Panc1 (cell line): ENCODE results near the gene SNX24. TPM values are rescaled to one million over a fixed set of nuclear protein-coding genes. Genes with fewer than 3 reads are reported as not detected.

Experiments
- ATAC-seq: fragments of 200-7000 bp; cut with Tn5 transposase; 2 replicates; pipeline ENCODE4 v1.9.1; 2020; ENCODE audit warnings: mild to moderate bottlenecking, moderate library complexity
- BruUV-seq: library from RNA; stranded (reverse); fragments of 400-500 nt; replicated peaks from 2 replicates; lab custom pipeline; 2021; lab: Mats Ljungman, UMichigan
- CTCF ChIA-PET: fragments of 300-600 bp; sonication (Branson Sonifier 250); formaldehyde crosslinking; loops from one replicate; lab custom pipeline; 2022; ENCODE audit warnings: antibody characterized with exemption; lab: Charles Lee
- POLR2A ChIA-PET: fragments of 300-600 bp; sonication (Branson Sonifier 250); formaldehyde crosslinking; loops from one replicate; lab custom pipeline; 2022; ENCODE audit warnings: antibody characterized with exemption; lab: Charles Lee
- DNase-seq: peaks from one replicate; pipeline ENCODE4 v3.0.0-alpha.2; 2010; ENCODE audit warnings: low read depth, low spot score
- H3K27ac ChIP-seq: 2 replicates; pipeline ENCODE4 v1.5.1; 2011; ENCODE audit warnings: mild to moderate bottlenecking, low read length, inconsistent platforms
- H3K27me3 ChIP-seq: fragments of 200-500 bp; sonication (Bioruptor generic); 2 replicates; pipeline ENCODE4 v1.6.0; 2014; ENCODE audit warnings: low read length, inconsistent platforms; ENCODE audit not compliant: control insufficient read depth, insufficient read depth
- H3K36me3 ChIP-seq: fragments of 200-500 bp; sonication (Bioruptor generic); 2 replicates; pipeline ENCODE4 v1.5.1; 2014; ENCODE audit warnings: inconsistent platforms, mild to moderate bottlenecking, low read length, moderate library complexity; ENCODE audit not compliant: control insufficient read depth, insufficient read depth
- H3K4me1 ChIP-seq: 2 replicates; pipeline ENCODE4 v1.5.1; 2011; ENCODE audit warnings: inconsistent platforms, mild to moderate bottlenecking, low read length, moderate library complexity; ENCODE audit not compliant: control insufficient read depth, insufficient read depth
- H3K4me3 ChIP-seq, 2 experiments: 2 replicates each; pipeline ENCODE4 v1.5.1; 2011 to 2012; ENCODE audit warnings: low read depth in 2 of 2, low read length in 2 of 2, mild to moderate bottlenecking in 2 of 2, inconsistent platforms in 1 of 2, moderate library complexity in 1 of 2
- H3K9me3 ChIP-seq: fragments of 200-500 bp; sonication (Bioruptor generic); 2 replicates; pipeline ENCODE4 v1.5.1; 2014; ENCODE audit warnings: low read depth, mild to moderate bottlenecking, inconsistent platforms, low read length, moderate library complexity; ENCODE audit not compliant: control insufficient read depth, insufficient read depth
- CTCF ChIP-seq: fragments of 450-650 bp; IDR thresholded peaks from 2 replicates; pipeline ENCODE4 v1.5.1; 2017; ENCODE audit warnings: mild to moderate bottlenecking
- POLR2AphosphoS5 ChIP-seq: IDR thresholded peaks from 2 replicates; pipeline ENCODE4 v1.6.1; 2012; ENCODE audit warnings: mild to moderate bottlenecking, low read depth, low read length, moderate library complexity
- REST ChIP-seq, 2 experiments: IDR thresholded peaks; 2 replicates each; pipeline ENCODE4 v1.6.1; 2011 to 2012; ENCODE audit warnings: low read depth in 2 of 2, control low read depth in 1 of 2, low read length in 1 of 2, mild to moderate bottlenecking in 1 of 2, moderate library complexity in 1 of 2; ENCODE audit not compliant: insufficient read depth in 1 of 2
- SIN3A ChIP-seq: IDR thresholded peaks from 2 replicates; pipeline ENCODE4 v1.6.1; 2012; ENCODE audit warnings: low read depth, mild to moderate bottlenecking, low read length, moderate library complexity, borderline replicate concordance; ENCODE audit not compliant: insufficient read depth
- TCF7L2 ChIP-seq: IDR thresholded peaks from 2 replicates; pipeline ENCODE4 v1.6.1; 2011; ENCODE audit warnings: mild to moderate bottlenecking, low read depth, low read length, inconsistent platforms
- in situ Hi-C: cut with HindIII; loops from 2 replicates; pipeline ENCODE4 v1.10.0; 2016; ENCODE audit warnings: low sequenced_read_pairs, low pct_unique_long_range_greater_than_20kb
- intact Hi-C: fragments of 100-400 bp; cut with micrococcal nuclease; formaldehyde crosslinking; loops from one replicate; pipeline ENCODE4 v1.10.0; 2022; ENCODE audit not compliant: unreplicated experiment
- total RNA-seq: library from RNA; stranded (reverse); gene quantifications from one replicate; pipeline ENCODE4 v1.2.1, GENCODE V29; 2021; ENCODE audit not compliant: unreplicated experiment

Gene SNX24
- total RNA-seq, 1 experiment from 2014 or later, result 32.8 TPM

- Histone ChIP-seq H3K9me3 (no peaks in the 10 kb centered on the region), H3K27ac (no peak overlapping the region), H3K4me3 (no peak overlapping the region), H3K36me3 (no peaks in the 10 kb centered on the region), H3K4me1 (no peaks in the 10 kb centered on the region), H3K27me3 (no peaks in the 10 kb centered on the region)
- no peak for TF ChIP-seq REST (IDR thresholded peaks at IDR 0.05; ENCODE audit: insufficient read depth in 1 of 2, low read depth in 2 of 2, low read length in 1 of 2)
- TF ChIP-seq POLR2AphosphoS5, result no peak
- no peak for TF ChIP-seq SIN3A
- TF ChIP-seq CTCF, result no peak
- TF ChIP-seq TCF7L2, result no peak
- ChIA-PET POLR2A (no interaction called here), CTCF (no interaction called here)
- no TSS peak for BruUV-seq
- DNase-seq (no peak), ATAC-seq (no peak)
- in situ Hi-C loops, result no loop called here
- intact Hi-C loops, result no loop called here
Measured at GRCh38 chr5:122885045-122885517, 39.7 kb downstream of the SNX24 start.

GRCh38 chr5:122885891-122886290 lies 40.5 kb downstream of the SNX24 start:
- Histone ChIP-seq H3K9me3 (no peaks in the 10 kb centered on the region), H3K4me3 (no peak overlapping the region), H3K27me3 (no peaks in the 10 kb centered on the region), H3K27ac (no peak overlapping the region), H3K36me3 (no peaks in the 10 kb centered on the region), H3K4me1 (no peaks in the 10 kb centered on the region)
- BruUV-seq, result no TSS peak
- intact Hi-C loops, result no loop called here
- TF ChIP-seq SIN3A, result no peak
- CTCF ChIA-PET, result no interaction called here
- DNase-seq, result no peak
- no peak for ATAC-seq
- POLR2A ChIA-PET, result no interaction called here
- in situ Hi-C loops, result no loop called here

- in situ Hi-C loops, result no loop called here
- ChIA-PET CTCF (no interaction called here), POLR2A (no interaction called here)
- no TSS peak for BruUV-seq
- no peak for DNase-seq
- TF ChIP-seq REST (IDR thresholded peaks at IDR 0.05; ENCODE audit: insufficient read depth in 1 of 2, low read depth in 2 of 2, low read length in 1 of 2), result no peak
- no peak for TF ChIP-seq TCF7L2
- no peak for TF ChIP-seq SIN3A
- no peak for TF ChIP-seq CTCF
- TF ChIP-seq POLR2AphosphoS5, result no peak
- H3K9me3 ChIP-seq, result no peaks in the 10 kb centered on the region
- H3K27ac ChIP-seq, result no peak overlapping the region
- H3K36me3 ChIP-seq, result no peaks in the 10 kb centered on the region
- H3K4me1 ChIP-seq, result no peaks in the 10 kb centered on the region
- H3K4me3 ChIP-seq, result no peak overlapping the region
- intact Hi-C loops, result no loop called here
- no peaks in the 10 kb centered on the region for H3K27me3 ChIP-seq
- ATAC-seq, result no peak
Measured at GRCh38 chr5:122895141-122895540, 49.7 kb downstream of the SNX24 start.
